Activated CD4-positive, alpha-beta T cell treated with anti-CD3 and anti-CD28 coated beads, Interleukin-2, amount 10 ng/mL, durations not matched to agents 7 days and 5 days (primary cell): ENCODE data around the gene LEMD2. TPM values are rescaled to one million over a fixed set of nuclear protein-coding genes. Genes with fewer than 3 reads are reported as not detected.

Experiments
- CTCF ChIA-PET: fragments of 350-600 bp; sonication (Branson Sonifier 250); formaldehyde crosslinking; loops from one replicate; lab custom pipeline; 2021; ENCODE audit warnings: antibody characterized with exemption; lab: Charles Lee
- POLR2A ChIA-PET: fragments of 350-600 bp; sonication (Branson Sonifier 250); formaldehyde crosslinking; loops from one replicate; lab custom pipeline; 2021; ENCODE audit warnings: antibody characterized with exemption; lab: Charles Lee
- DNase-seq: peaks from one replicate; pipeline ENCODE4 v3.0.0-alpha.2; 2020
- H3K27ac Mint-ChIP-seq: one replicate; pipeline ENCODE4 v1.8.0; 2021; ENCODE audit warnings: mild to moderate bottlenecking, moderate library complexity, mixed read lengths
- H3K27me3 Mint-ChIP-seq: one replicate; pipeline ENCODE4 v1.8.0; 2021; ENCODE audit warnings: mixed read lengths
- H3K36me3 Mint-ChIP-seq: one replicate; pipeline ENCODE4 v1.8.0; 2021; ENCODE audit warnings: low read depth, mixed read lengths
- H3K4me1 Mint-ChIP-seq: one replicate; pipeline ENCODE4 v1.8.0; 2021; ENCODE audit warnings: mixed read lengths
- H3K4me3 Mint-ChIP-seq: one replicate; pipeline ENCODE4 v1.8.0; 2021; ENCODE audit warnings: mild to moderate bottlenecking, moderate library complexity, mixed read lengths
- H3K9me3 Mint-ChIP-seq: one replicate; pipeline ENCODE4 v1.8.0; 2021; ENCODE audit warnings: mixed read lengths
- total RNA-seq, 2 experiments: library from RNA; stranded (reverse); gene quantifications; one replicate each; pipeline ENCODE4 v1.2.3, GENCODE V29; 2021

The LEMD2 gene
- total RNA-seq, 2 experiments from 2014 or later: 73.1 to 74.1 TPM

DNA sequence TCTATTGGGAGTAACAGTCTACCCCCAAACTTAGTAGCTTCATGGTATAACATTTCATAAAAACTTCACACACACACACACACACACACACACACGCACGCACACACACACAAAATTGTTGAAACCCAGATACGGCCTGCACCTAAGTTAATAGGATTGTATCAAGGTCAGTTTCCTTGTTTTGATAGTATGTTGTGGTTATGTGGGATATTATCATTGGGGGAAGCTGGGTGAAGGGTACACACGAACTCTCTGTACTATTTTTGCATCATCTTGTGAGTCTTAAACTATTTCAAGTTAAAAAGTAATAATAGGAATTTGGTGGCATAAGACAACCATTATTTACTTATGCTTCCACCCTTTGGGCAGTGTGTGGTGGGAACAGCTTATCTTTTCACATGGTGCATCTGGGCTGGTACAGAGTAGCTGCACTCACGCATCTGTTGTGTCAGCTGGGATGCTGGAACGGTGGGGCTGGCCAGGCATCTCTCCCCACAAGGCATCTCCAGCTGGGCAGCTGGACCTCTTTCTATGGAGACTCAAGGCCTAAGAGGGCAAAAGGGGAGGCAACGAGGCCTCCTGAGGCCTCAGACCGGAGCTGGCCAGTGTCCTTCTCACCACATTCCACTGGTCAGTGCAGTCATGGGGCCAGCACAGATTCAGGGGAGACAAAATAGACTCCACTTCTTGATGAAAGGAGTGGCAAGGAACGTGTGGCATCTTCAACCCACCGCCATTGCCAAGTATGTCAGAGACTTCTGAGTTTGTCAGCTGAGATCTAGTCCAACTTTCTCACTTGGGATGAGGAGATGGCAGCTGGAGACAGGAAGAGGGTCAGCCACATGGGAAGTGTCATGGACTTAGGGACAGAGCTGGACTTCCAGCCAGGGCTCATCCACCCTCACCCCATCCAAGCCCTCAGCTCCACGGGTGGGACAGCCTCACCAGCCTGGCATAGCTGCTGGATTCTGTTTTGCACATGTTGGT lies 21.7 kb downstream of the LEMD2 start:
- no peak overlapping the region for H3K27ac Mint-ChIP-seq
- no peak overlapping the region for H3K4me3 Mint-ChIP-seq
- CTCF ChIA-PET: interaction anchor here (0.6 to 9.8 kb wide), 9 partner anchors 9 to 259 kb away, joined by 3 to 71 read pairs (median 3); no protein-coding TSS in a partner anchor
- H3K4me1 Mint-ChIP-seq: peaks cover 4% of the 10 kb centered on the region
- POLR2A ChIA-PET: no interaction called here
- H3K9me3 Mint-ChIP-seq: no peaks in the 10 kb centered on the region
- H3K36me3 Mint-ChIP-seq: peaks cover 6% of the 10 kb centered on the region
- no peaks in the 10 kb centered on the region for H3K27me3 Mint-ChIP-seq
- DNase-seq: no peak

DNA sequence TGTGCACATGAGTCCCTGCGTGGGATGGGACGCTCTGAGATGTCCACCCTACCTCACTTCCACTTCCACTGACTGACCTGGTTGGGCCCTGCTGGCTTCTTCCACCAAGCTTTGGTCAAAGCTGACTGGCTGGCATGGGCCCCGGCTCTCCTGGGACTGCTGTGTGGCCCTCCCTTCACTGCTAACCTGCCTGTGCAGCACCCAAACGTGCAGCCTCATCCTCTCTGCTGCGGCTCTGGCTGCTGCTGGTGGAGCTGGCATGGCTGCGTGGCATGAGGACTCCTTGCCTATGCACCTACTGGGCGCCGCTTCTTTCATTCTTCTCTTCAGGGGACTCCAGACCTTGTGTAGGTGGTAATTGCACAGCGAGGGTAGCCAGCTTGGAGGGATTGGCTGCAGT lies 23.6 kb downstream of the LEMD2 start:
- H3K4me3 Mint-ChIP-seq: no peak overlapping the region
- no peak overlapping the region for H3K27ac Mint-ChIP-seq
- ChIA-PET CTCF (interaction anchor here (0.6 to 9.8 kb wide), 2 partner anchors 261 to 1640 kb away, joined by 5 to 71 read pairs; no protein-coding TSS in a partner anchor), POLR2A (no interaction called here)
- DNase-seq: no peak
- no peaks in the 10 kb centered on the region for H3K36me3 Mint-ChIP-seq
- no peaks in the 10 kb centered on the region for H3K4me1 Mint-ChIP-seq
- no peaks in the 10 kb centered on the region for H3K9me3 Mint-ChIP-seq
- H3K27me3 Mint-ChIP-seq: no peaks in the 10 kb centered on the region

DNA sequence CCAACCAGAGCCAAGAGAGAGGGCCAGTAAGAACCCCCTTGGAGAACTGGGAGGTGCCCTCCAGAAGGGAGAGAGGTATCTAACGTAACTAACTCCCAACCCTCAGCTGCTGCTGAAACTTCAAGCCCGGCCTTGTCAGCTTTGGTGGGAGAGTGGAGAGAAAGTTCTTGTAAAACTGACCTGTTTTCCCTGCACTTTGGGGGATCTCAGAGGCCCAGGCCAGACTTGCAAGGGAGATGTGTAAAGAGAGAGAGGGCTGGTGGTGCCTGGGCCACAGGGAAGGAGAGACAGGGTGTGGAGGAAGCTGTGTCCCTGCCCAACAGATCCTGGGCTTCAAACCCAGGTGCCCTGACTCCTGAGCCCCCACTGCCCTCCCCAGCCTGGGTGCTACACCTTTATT lies 24.9 kb downstream of the LEMD2 start:
- no peak overlapping the region for H3K4me3 Mint-ChIP-seq
- no peaks in the 10 kb centered on the region for H3K4me1 Mint-ChIP-seq
- H3K27ac Mint-ChIP-seq: no peak overlapping the region
- POLR2A ChIA-PET: no interaction called here
- CTCF ChIA-PET: interaction anchor here (1.1 kb wide), 1 partner anchor 263 kb away, joined by 3 read pairs; no protein-coding TSS in a partner anchor
- no peak for DNase-seq
- no peaks in the 10 kb centered on the region for H3K36me3 Mint-ChIP-seq
- H3K27me3 Mint-ChIP-seq: no peaks in the 10 kb centered on the region
- H3K9me3 Mint-ChIP-seq: no peaks in the 10 kb centered on the region

DNA sequence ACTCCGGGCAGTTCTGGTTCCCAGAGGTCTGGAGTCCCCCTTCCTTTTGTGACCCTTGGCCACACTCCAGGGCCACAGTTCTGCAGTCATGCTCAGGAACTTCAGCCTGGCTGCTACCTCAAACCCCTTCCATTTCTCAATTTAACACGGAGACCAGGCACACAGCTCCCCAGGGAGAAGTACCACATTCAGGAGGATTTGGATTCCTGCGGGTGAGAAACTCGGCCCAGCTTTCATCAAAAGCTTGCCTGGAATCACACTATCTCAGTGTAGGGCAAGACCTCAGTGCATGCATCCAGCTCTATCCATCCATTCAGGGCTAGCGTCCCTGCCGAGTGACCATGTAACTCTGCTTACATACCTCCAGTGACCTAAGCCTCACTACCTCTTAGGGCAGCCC lies 25.4 kb downstream of the LEMD2 start:
- H3K4me1 Mint-ChIP-seq: no peaks in the 10 kb centered on the region
- ChIA-PET POLR2A (no interaction called here), CTCF (interaction anchor here (1.1 kb wide), 1 partner anchor 264 kb away, joined by 3 read pairs; no protein-coding TSS in a partner anchor)
- H3K27ac Mint-ChIP-seq: no peak overlapping the region
- DNase-seq: no peak
- H3K9me3 Mint-ChIP-seq: no peaks in the 10 kb centered on the region
- no peaks in the 10 kb centered on the region for H3K36me3 Mint-ChIP-seq
- no peaks in the 10 kb centered on the region for H3K27me3 Mint-ChIP-seq
- H3K4me3 Mint-ChIP-seq: no peak overlapping the region

DNA sequence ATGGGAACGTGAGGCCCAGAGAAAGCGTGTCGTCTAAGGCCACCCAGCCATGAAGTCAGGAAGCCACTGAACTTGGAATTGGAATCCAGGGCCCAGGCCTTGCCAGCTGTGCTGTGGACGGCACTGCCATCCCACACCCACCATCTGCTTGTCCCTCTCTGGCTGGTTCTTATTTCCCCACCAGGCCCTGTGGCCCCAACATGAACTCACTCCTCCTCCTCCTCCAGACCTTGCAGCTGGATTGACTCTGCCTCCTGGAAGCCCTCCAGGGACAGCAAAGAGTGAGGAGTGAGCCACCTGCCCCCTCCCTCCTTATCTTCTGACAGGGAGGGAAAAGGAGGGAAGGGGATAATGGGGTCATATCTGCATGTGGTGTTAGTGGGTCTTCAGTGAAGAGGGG lies 26.2 kb downstream of the LEMD2 start:
- Mint-ChIP-seq H3K36me3 (no peaks in the 10 kb centered on the region), H3K9me3 (no peaks in the 10 kb centered on the region), H3K27me3 (no peaks in the 10 kb centered on the region), H3K27ac (no peak overlapping the region), H3K4me3 (no peak overlapping the region), H3K4me1 (no peaks in the 10 kb centered on the region)
- ChIA-PET CTCF (interaction anchor here (0.5 kb wide), 1 partner anchor 167 kb away, joined by 3 read pairs; no protein-coding TSS in a partner anchor), POLR2A (no interaction called here)
- no peak for DNase-seq

DNA sequence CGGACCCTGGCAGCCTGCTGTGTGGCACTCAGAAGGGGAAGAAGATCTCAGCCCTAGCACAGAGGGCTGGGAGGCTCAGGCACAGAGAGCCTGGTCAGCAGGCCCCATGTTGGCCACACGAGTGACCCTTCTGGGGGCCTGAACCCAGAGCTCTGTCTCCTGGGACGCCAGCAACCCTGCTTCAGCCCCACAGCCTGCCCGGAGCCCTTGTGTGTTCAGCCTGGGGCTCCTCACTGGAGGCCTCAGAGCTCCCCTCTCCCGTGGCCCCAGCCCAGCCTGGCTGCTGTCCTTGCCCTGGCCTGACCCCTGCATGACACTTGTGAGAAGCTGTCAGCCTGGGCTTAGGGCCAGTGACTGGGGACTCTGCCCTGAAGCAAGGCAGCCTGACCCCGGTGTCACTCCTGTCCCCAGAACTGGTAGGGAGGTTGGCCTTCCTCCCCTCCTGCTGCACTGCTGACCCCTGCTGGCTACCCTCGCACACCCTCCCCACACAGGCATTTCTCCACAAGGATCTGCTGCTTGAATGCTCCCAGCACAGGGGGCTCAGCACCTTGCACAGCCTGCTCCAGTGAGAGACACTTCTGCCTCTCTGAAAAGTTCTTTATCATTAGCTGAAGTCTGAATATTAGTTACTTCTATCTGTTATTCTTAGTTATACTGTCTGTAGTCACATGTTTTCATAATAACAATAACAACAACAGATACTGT lies 26.9 kb downstream of the LEMD2 start:
- peak; percentile 53 for DNase-seq
- Mint-ChIP-seq H3K27me3 (peaks cover 2% of the 10 kb centered on the region), H3K4me1 (no peaks in the 10 kb centered on the region), H3K4me3 (no peak overlapping the region), H3K36me3 (no peaks in the 10 kb centered on the region), H3K9me3 (no peaks in the 10 kb centered on the region), H3K27ac (no peak overlapping the region)
- POLR2A ChIA-PET: no interaction called here
- CTCF ChIA-PET: interaction anchor here (1.3 kb wide), 1 partner anchor 18 kb away, joined by 5 read pairs; no protein-coding TSS in a partner anchor

DNA sequence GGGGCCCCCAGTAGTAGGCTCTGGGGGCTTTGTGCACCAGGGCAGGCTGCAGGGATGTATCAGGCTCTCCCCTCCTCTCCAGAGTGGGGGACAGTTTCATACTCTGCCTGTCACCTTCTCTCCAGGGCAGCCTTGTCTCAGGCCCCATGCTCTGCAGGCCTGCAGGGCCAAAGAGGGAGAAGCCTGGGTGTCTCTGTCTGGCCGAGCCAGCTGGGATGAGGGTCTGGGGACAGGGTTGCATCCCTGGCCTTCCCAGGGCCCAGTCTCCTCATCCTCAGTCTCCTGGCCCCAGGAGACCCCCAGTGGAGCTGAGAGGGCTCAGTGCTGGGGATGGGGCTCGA lies 27.4 kb downstream of the LEMD2 start:
- no peak overlapping the region for H3K4me3 Mint-ChIP-seq
- no peak for DNase-seq
- no peaks in the 10 kb centered on the region for H3K9me3 Mint-ChIP-seq
- no peaks in the 10 kb centered on the region for H3K36me3 Mint-ChIP-seq
- peaks cover 2% of the 10 kb centered on the region for H3K27me3 Mint-ChIP-seq
- ChIA-PET POLR2A (no interaction called here), CTCF (interaction anchor here (1.3 kb wide), 1 partner anchor 18 kb away, joined by 5 read pairs; no protein-coding TSS in a partner anchor)
- H3K4me1 Mint-ChIP-seq: no peaks in the 10 kb centered on the region
- no peak overlapping the region for H3K27ac Mint-ChIP-seq

DNA sequence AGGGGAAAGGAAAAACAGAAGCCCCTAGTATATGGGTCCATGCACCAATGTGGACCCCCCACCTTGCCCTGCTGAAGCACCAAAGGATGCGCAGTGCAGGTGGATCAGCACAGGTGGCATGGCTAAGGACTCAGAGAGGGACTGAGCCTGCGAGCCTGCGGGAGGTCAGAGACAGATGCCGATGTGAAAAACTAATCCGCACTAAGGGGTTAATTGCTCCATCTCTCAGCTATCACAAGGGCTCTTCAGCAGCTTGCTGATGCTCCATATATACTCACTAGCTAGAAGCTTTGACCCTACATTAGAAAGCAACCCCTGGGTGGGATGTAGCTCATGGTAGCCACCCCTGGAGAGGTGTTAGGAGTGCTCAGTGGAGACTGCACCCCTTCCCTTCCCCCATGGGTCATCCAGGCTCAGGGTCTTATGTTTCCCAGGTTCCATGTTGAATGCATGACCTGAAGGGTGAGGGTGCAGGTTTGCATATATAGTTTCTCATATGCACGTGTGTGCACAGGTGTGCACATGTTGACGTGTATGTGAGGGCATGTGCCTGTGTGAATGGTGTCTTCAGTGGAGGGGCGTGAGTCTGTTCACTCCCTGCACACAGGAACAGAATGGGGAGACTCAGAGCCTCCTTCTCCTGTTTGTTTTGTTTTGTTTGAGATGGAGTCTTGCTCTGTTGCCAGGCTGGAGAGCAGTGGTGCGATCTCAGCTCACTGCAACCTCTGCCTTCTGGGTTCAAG lies 28.9 kb downstream of the LEMD2 start:
- CTCF ChIA-PET: interaction anchor here (1.2 kb wide), 1 partner anchor 12 kb away, joined by 3 read pairs; no protein-coding TSS in a partner anchor
- H3K27ac Mint-ChIP-seq: no peak overlapping the region
- H3K36me3 Mint-ChIP-seq: no peaks in the 10 kb centered on the region
- POLR2A ChIA-PET: no interaction called here
- no peaks in the 10 kb centered on the region for H3K9me3 Mint-ChIP-seq
- DNase-seq: no peak
- no peaks in the 10 kb centered on the region for H3K4me1 Mint-ChIP-seq
- H3K27me3 Mint-ChIP-seq: peaks cover 2% of the 10 kb centered on the region
- H3K4me3 Mint-ChIP-seq: no peak overlapping the region

DNA sequence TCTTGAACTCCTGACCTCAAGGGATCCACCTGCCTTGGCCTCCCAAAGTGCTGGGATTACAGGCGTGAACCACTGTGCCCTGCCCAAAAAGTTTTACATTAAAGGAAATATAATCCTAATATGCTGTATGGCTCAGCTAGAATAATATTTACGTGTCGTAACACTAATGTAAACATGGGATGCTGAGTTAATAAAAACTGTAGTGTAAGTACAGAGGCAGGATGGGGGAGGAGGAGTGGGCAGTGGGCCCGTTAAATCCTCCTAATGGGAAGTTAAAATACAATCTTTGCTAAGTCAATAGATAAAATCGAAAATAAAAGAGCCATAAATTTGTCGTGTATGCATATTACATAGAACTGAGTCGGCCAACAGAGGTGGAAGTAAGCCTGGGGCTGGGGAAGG lies 30.1 kb downstream of the LEMD2 start:
- ChIA-PET POLR2A (no interaction called here), CTCF (interaction anchor here (1.7 kb wide), 1 partner anchor 9 kb away, joined by 9 read pairs; no protein-coding TSS in a partner anchor)
- no peaks in the 10 kb centered on the region for H3K4me1 Mint-ChIP-seq
- no peaks in the 10 kb centered on the region for H3K9me3 Mint-ChIP-seq
- peaks cover 2% of the 10 kb centered on the region for H3K27me3 Mint-ChIP-seq
- no peak for DNase-seq
- no peaks in the 10 kb centered on the region for H3K36me3 Mint-ChIP-seq
- H3K27ac Mint-ChIP-seq: no peak overlapping the region
- no peak overlapping the region for H3K4me3 Mint-ChIP-seq

DNA sequence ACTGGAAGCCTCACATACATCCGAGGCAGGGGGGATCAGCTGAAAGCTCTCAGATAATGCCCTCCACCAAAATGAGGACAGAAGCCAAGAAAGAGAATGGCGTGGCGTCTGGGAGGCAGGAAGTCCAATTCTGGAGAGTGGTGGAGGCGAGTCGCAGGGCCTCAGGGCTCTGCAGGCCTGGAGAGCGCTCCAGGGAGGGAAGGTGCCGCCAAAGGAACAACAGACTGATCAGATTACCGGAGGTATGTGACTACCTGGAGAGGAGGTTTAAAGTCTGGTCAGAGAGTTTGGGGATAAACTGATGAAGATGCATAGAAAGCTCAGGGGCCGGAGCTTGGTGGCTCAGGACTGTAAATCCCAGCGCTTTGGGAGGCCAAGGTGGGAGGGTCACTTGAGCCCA lies 31.0 kb downstream of the LEMD2 start:
- H3K27me3 Mint-ChIP-seq: peaks cover 2% of the 10 kb centered on the region
- H3K4me3 Mint-ChIP-seq: no peak overlapping the region
- no peak overlapping the region for H3K27ac Mint-ChIP-seq
- ChIA-PET POLR2A (no interaction called here), CTCF (interaction anchor here (1.7 kb wide), 1 partner anchor 10 kb away, joined by 9 read pairs; no protein-coding TSS in a partner anchor)
- H3K9me3 Mint-ChIP-seq: no peaks in the 10 kb centered on the region
- no peaks in the 10 kb centered on the region for H3K4me1 Mint-ChIP-seq
- no peaks in the 10 kb centered on the region for H3K36me3 Mint-ChIP-seq
- no peak for DNase-seq

DNA sequence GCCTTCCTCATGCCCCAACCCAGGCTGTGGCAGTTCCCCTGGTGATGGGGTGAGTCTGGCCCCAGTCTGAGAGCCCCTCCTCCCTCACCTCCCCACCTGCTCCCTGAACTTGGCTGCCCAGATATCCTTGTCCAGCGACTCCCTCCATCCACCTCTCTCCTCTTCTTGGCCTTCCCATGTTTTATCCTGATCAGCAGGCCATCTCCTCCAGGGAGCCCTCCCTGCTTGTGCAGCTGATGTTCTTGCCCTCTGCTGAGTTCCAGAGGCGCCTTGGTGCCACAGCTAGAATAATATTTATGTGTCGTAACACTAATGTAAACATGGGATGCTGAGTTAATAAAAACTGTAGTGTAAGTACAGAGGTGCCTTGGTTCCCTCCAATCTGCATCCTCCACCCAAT lies 31.8 kb downstream of the LEMD2 start:
- Mint-ChIP-seq H3K4me3 (no peak overlapping the region), H3K27me3 (peaks cover 2% of the 10 kb centered on the region), H3K36me3 (no peaks in the 10 kb centered on the region), H3K9me3 (no peaks in the 10 kb centered on the region), H3K27ac (no peak overlapping the region), H3K4me1 (no peaks in the 10 kb centered on the region)
- ChIA-PET POLR2A (no interaction called here), CTCF (interaction anchor here (1.7 kb wide), 1 partner anchor 10 kb away, joined by 9 read pairs; no protein-coding TSS in a partner anchor)
- DNase-seq: no peak

DNA sequence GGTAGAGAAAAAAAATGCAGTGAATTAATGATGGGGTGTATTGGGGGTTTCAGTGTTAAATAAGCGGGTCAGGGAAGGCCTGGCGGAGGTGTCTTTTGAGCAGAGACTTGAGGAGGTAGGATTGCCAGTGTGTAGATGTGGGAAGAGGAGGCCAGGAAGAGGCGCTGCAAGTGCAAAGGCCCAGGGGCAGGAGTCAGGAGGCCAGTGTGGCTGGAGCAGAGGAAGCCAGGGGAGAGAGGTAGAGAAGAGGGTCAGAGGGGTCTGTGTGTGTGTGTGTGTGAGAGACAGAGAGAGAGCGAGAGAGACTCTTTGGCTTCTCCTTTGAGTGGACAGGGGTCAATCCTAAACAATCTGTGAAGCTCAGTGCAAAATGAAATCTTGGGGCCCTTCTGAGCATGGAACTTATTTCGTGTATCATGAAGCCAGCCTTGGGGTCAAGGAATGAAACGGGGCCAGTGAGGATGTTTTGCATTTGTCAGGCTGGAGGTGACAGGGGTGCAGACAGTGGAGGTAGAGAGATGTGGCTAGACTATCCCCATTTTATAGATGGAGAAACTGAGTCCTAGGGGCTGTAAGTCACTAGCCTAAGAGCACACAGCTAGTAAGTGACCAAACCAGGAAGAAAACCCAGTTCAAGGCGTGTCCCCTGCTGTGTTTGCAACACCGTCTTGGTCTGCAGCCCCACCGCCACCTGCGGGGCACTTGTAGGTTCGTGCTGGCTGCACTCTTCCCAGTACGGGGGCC lies 32.5 kb downstream of the LEMD2 start:
- Mint-ChIP-seq H3K36me3 (no peaks in the 10 kb centered on the region), H3K27ac (no peak overlapping the region), H3K4me1 (no peaks in the 10 kb centered on the region), H3K4me3 (no peak overlapping the region), H3K27me3 (peaks cover 2% of the 10 kb centered on the region), H3K9me3 (no peaks in the 10 kb centered on the region)
- POLR2A ChIA-PET: no interaction called here
- CTCF ChIA-PET: no interaction called here
- no peak for DNase-seq
